Left ventricle myocardium inferior (tissue), 1 donor: ENCODE data around the gene ZBTB40. TPM values are rescaled to one million over a fixed set of nuclear protein-coding genes. Genes with fewer than 3 reads are reported as not detected.

Experiments
- DNase-seq: peaks from one replicate; pipeline ENCODE4 v3.0.0-alpha.2; 2020
- H3K27ac ChIP-seq: fragments of 200-600 bp; replicated peaks from 2 replicates; pipeline ENCODE4 v1.8.0; 2021
- H3K27me3 ChIP-seq: fragments of 200-600 bp; 2 replicates; pipeline ENCODE4 v1.8.0; 2021; ENCODE audit warnings: low read depth
- H3K36me3 ChIP-seq: fragments of 200-600 bp; 2 replicates; pipeline ENCODE4 v1.8.0; 2021
- H3K4me1 ChIP-seq: fragments of 200-600 bp; 2 replicates; pipeline ENCODE4 v1.8.0; 2021
- H3K4me3 ChIP-seq: fragments of 200-600 bp; 2 replicates; pipeline ENCODE4 v1.8.0; 2021; ENCODE audit warnings: mild to moderate bottlenecking, moderate library complexity
- H3K9me3 ChIP-seq: fragments of 200-600 bp; replicated peaks from 2 replicates; pipeline ENCODE4 v1.8.0; 2021
- CTCF ChIP-seq: fragments of 200-600 bp; IDR thresholded peaks from 2 replicates; pipeline ENCODE4 v1.8.0; 2021; ENCODE audit warnings: antibody characterized with exemption, mild to moderate bottlenecking, borderline replicate concordance
- intact Hi-C: fragments of 100-400 bp; cut with micrococcal nuclease; formaldehyde crosslinking; loops from one replicate; pipeline ENCODE4 v1.11.0; 2022
- total RNA-seq: library from RNA; stranded (reverse); fragmentation: NEBNext Ultra II Directional; extraction: Animal tissue kit (Norgen Biotek cat#: 25700); gene quantifications from one replicate; pipeline ENCODE4 v1.2.1, GENCODE V29; 2021
- donor health status: DM: no; HTN: yes; CAD: no; lungs with severe emphysema.

Gene ZBTB40
- total RNA-seq, 1 donor from 2014 or later, result 17.9 TPM

- H3K9me3 ChIP-seq, result no peaks in the 10 kb centered on the region
- H3K36me3 ChIP-seq, result peaks cover 71% of the 10 kb centered on the region
- peaks cover 10% of the 10 kb centered on the region for H3K4me1 ChIP-seq
- intact Hi-C loops, result no loop called here
- no peak for TF ChIP-seq CTCF
- DNase-seq, result no peak
- H3K27ac ChIP-seq, result no peak overlapping the region
- no peaks in the 10 kb centered on the region for H3K27me3 ChIP-seq
- H3K4me3 ChIP-seq, result no peak overlapping the region
Measured at GRCh38 chr1:22525646-22526045, 74.0 kb downstream of the ZBTB40 start.

- no peak for TF ChIP-seq CTCF
- H3K4me1 ChIP-seq, result peaks cover 14% of the 10 kb centered on the region
- H3K27ac ChIP-seq, result no peak overlapping the region
- no peak overlapping the region for H3K4me3 ChIP-seq
- intact Hi-C loops, result no loop called here
- no peaks in the 10 kb centered on the region for H3K27me3 ChIP-seq
- DNase-seq, result no peak
- no peaks in the 10 kb centered on the region for H3K9me3 ChIP-seq
- peaks cover 67% of the 10 kb centered on the region for H3K36me3 ChIP-seq
Measured at GRCh38 chr1:22526098-22526497, 74.4 kb downstream of the ZBTB40 start.

GRCh38 chr1:22526677-22527076, 75.0 kb downstream of the ZBTB40 start:
- Histone ChIP-seq H3K4me1 (peaks cover 20% of the 10 kb centered on the region), H3K27ac (no peak overlapping the region), H3K9me3 (no peaks in the 10 kb centered on the region), H3K4me3 (no peak overlapping the region), H3K27me3 (no peaks in the 10 kb centered on the region), H3K36me3 (peaks cover 61% of the 10 kb centered on the region)
- intact Hi-C loops, result no loop called here
- no peak for TF ChIP-seq CTCF
- DNase-seq, result no peak

GRCh38 chr1:22527122-22527521, 75.5 kb downstream of the ZBTB40 start:
- Histone ChIP-seq H3K36me3 (peaks cover 57% of the 10 kb centered on the region), H3K9me3 (no peaks in the 10 kb centered on the region), H3K4me1 (peaks cover 24% of the 10 kb centered on the region), H3K4me3 (no peak overlapping the region), H3K27ac (no peak overlapping the region), H3K27me3 (no peaks in the 10 kb centered on the region)
- TF ChIP-seq CTCF, result no peak
- intact Hi-C loops, result no loop called here
- no peak for DNase-seq

GRCh38 chr1:22527555-22528296, 76.1 kb downstream of the ZBTB40 start:
- Histone ChIP-seq H3K4me3 (no peak overlapping the region), H3K9me3 (no peaks in the 10 kb centered on the region), H3K36me3 (peaks cover 51% of the 10 kb centered on the region), H3K27ac (no peak overlapping the region), H3K27me3 (no peaks in the 10 kb centered on the region), H3K4me1 (peaks cover 25% of the 10 kb centered on the region)
- TF ChIP-seq CTCF, result peak; percentile 15
- no peak for DNase-seq
- intact Hi-C loops, result no loop called here
